ENCODE results near the gene KLHL26. TPM values are rescaled to one million over a fixed set of nuclear protein-coding genes. Genes with fewer than 3 reads are reported as not detected.

KLHL26 gene
- total RNA-seq, 1 experiment from 2014 or later, result 10.7 TPM

GRCh38 chr19:18593367-18594095 is 43.3 kb upstream of the KLHL26 start:
- H3K9ac ChIP-seq (ENCODE audit: extremely low read depth, insufficient read length, low read length), result peak overlapping the region; percentile 51
- H2AK5ac ChIP-seq (ENCODE audit: insufficient read length, low read length), result no peak overlapping the region
- Mint-ChIP-seq H3K9me3 (no peaks in the 10 kb centered on the region; a peak in 1 of 5 replicates), H3K27me3 (ENCODE audit: low read depth) (peaks cover 14% of the 10 kb centered on the region), H3K27ac (peak overlapping the region in 2 of 3 experiments; percentile 37 to 49; a peak in 5 of 7 replicates), H3K4me3 (peak overlapping the region; percentile 51 to 77), H3K36me3 (ENCODE audit: insufficient read depth in 1 of 3, low read depth in 3 of 3) (peaks cover 3 to 16% (median 5%) of the 10 kb centered on the region in 3 experiments; a peak in 5 of 7 replicates), H3K4me1 (peaks cover 41 to 50% of the 10 kb centered on the region in 2 experiments)
- no peak overlapping the region for H2BK20ac ChIP-seq (ENCODE audit: low read depth, low read length, poor library complexity, severe bottlenecking)
- no peak overlapping the region for H4K91ac ChIP-seq (ENCODE audit: insufficient read length, low read depth, low read length)
- peak overlapping the region; percentile 77 for H3K4me2 ChIP-seq (ENCODE audit: insufficient read depth, insufficient read length, low read length)
- H3K27ac ChIP-seq (ENCODE audit: insufficient read length, low read depth, low read length), result no peak overlapping the region
- no peak overlapping the region for H3K23ac ChIP-seq (ENCODE audit: insufficient read length, low read depth, low read length)
- no peaks in the 10 kb centered on the region for H4K20me1 ChIP-seq (ENCODE audit: control insufficient read depth, insufficient read depth, insufficient read length)
- no peak for TF ChIP-seq CTCF (conservative IDR thresholded peaks at IDR 0.05)
- no peak overlapping the region for H2BK120ac ChIP-seq (ENCODE audit: low read depth, low read length, poor library complexity, severe bottlenecking)
- H3K23me2 ChIP-seq (ENCODE audit: insufficient read length, low read depth, low read length, poor library complexity, severe bottlenecking), result peaks cover 25% of the 10 kb centered on the region
- no peaks in the 10 kb centered on the region for H3K27me3 ChIP-seq (ENCODE audit: insufficient read depth, low read length)
- peak; percentile 78 for DNase-seq
- no peak overlapping the region for H3K4ac ChIP-seq (ENCODE audit: low read depth, low read length)
- H2BK15ac ChIP-seq (ENCODE audit: low read depth, low read length), result no peak overlapping the region
- H3K79me1 ChIP-seq (ENCODE audit: insufficient read depth, low read depth, low read length, poor library complexity, severe bottlenecking), result no peaks in the 10 kb centered on the region
- no peak overlapping the region for H4K5ac ChIP-seq (ENCODE audit: insufficient read length, low read depth, low read length)
- H3K9me3 ChIP-seq (ENCODE audit: control insufficient read depth, low read depth, low read length), result no peaks in the 10 kb centered on the region
- H2BK12ac ChIP-seq (ENCODE audit: insufficient read length, low read depth, low read length), result no peak overlapping the region
- H3K14ac ChIP-seq (ENCODE audit: insufficient read depth, low read length), result no peak overlapping the region; the same call in 1 of the 2 replicates
- H4K8ac ChIP-seq (replicated peaks; ENCODE audit: insufficient read length, low read depth, low read length), result peak overlapping the region; percentile 22
- no peak overlapping the region for H3T11ph ChIP-seq (ENCODE audit: low read length)
- H3K79me2 ChIP-seq (ENCODE audit: insufficient read depth, low read length), result no peaks in the 10 kb centered on the region
- peaks cover 8% of the 10 kb centered on the region; the same call in 1 of the 2 replicates for H3K4me1 ChIP-seq (ENCODE audit: insufficient read depth, low read length)
- H2AFZ ChIP-seq (ENCODE audit: low read length), result no peak overlapping the region
- H3K56ac ChIP-seq (ENCODE audit: insufficient read length, low read depth, low read length), result no peak overlapping the region
- no CpG with 5 or more reads among the region's 25 CpGs for WGBS (ENCODE audit: extremely low coverage, insufficient read length, low lambda C conversion rate)
- peak overlapping the region; percentile 44 for H3K18ac ChIP-seq (ENCODE audit: insufficient read length, low read depth, low read length)
- H2BK5ac ChIP-seq (ENCODE audit: insufficient read length, low read length), result no peak overlapping the region

Data from H9 (cell line).